ENCODE results near the gene ZNF236.
"Not testable (repeated sequence)": the region's sequence is repeated elsewhere in the genome, so short reads cannot be mapped to it uniquely, and the experiment has no call there.

ZNF236 gene

GRCh38 chr18:76822506-76823160 lies at the start of gene ZNF236:
Gene ZNF236, plus strand, starts transcription at chr18:76822557. Its CDS starts 51 bp downstream, at chr18:76822608.
- DNase-seq (ENCODE audit: low read depth, low spot score) = no peak

GRCh38 chr18:76772665-76773064 lies 49.7 kb upstream of the ZNF236 start:
- DNase-seq (ENCODE audit: low read depth, low spot score) = no peak

- not testable (repeated sequence) for DNase-seq (ENCODE audit: low read depth, low spot score)
Observed at GRCh38 chr18:76777036-76777435, 45.3 kb upstream of the ZNF236 start.

GRCh38 chr18:76783786-76784484 lies 38.4 kb upstream of the ZNF236 start:
- no peak for DNase-seq (ENCODE audit: low read depth, low spot score)

GRCh38 chr18:76785872-76786271 lies 36.5 kb upstream of the ZNF236 start:
- no peak for DNase-seq (ENCODE audit: low read depth, low spot score)

GRCh38 chr18:76788571-76789317 lies 33.6 kb upstream of the ZNF236 start:
- no peak for DNase-seq (ENCODE audit: low read depth, low spot score)

- DNase-seq (ENCODE audit: low read depth, low spot score) = no peak
Observed at GRCh38 chr18:76791106-76791505, 31.3 kb upstream of the ZNF236 start.

GRCh38 chr18:76791642-76792041 lies 30.7 kb upstream of the ZNF236 start:
- no peak for DNase-seq (ENCODE audit: low read depth, low spot score)

GRCh38 chr18:76794326-76794725 lies 28.0 kb upstream of the ZNF236 start:
- DNase-seq (ENCODE audit: low read depth, low spot score) = no peak

- DNase-seq (ENCODE audit: low read depth, low spot score) = no peak
Observed at GRCh38 chr18:76801567-76802505, 20.5 kb upstream of the ZNF236 start.

GRCh38 chr18:76803413-76803812 lies 18.9 kb upstream of the ZNF236 start:
- DNase-seq (ENCODE audit: low read depth, low spot score) = no peak

GRCh38 chr18:76803814-76804213 lies 18.5 kb upstream of the ZNF236 start:
- no peak for DNase-seq (ENCODE audit: low read depth, low spot score)

- DNase-seq (ENCODE audit: low read depth, low spot score) = no peak
Observed at GRCh38 chr18:76805221-76805620, 17.1 kb upstream of the ZNF236 start.

- no peak for DNase-seq (ENCODE audit: low read depth, low spot score)
Observed at GRCh38 chr18:76806301-76806700, 16.1 kb upstream of the ZNF236 start.

GRCh38 chr18:76808561-76808960 lies 13.8 kb upstream of the ZNF236 start:
- DNase-seq (ENCODE audit: low read depth, low spot score) = no peak

GRCh38 chr18:76811530-76811929 lies 10.8 kb upstream of the ZNF236 start:
- not testable (repeated sequence) for DNase-seq (ENCODE audit: low read depth, low spot score)

- no peak for DNase-seq (ENCODE audit: low read depth, low spot score)
Observed at GRCh38 chr18:76814256-76814655, 8.1 kb upstream of the ZNF236 start.

- no peak for DNase-seq (ENCODE audit: low read depth, low spot score)
Observed at GRCh38 chr18:76816127-76816526, 6.2 kb upstream of the ZNF236 start.

GRCh38 chr18:76817888-76818611 lies 4.3 kb upstream of the ZNF236 start:
- no peak for DNase-seq (ENCODE audit: low read depth, low spot score)

GRCh38 chr18:76819411-76820136 lies 2.8 kb upstream of the ZNF236 start:
- DNase-seq (ENCODE audit: low read depth, low spot score) = no peak
